ENCODE measurements around the gene RBM24. TPM values are rescaled to one million over a fixed set of nuclear protein-coding genes. Genes with fewer than 3 reads are reported as not detected.

RBM24 gene
- total and polyA plus RNA-seq, 2 donors (not counting 3 experiments of a cell fraction or from before 2014, with no cell fraction given) = 6.6 to 6.7 TPM

DNA sequence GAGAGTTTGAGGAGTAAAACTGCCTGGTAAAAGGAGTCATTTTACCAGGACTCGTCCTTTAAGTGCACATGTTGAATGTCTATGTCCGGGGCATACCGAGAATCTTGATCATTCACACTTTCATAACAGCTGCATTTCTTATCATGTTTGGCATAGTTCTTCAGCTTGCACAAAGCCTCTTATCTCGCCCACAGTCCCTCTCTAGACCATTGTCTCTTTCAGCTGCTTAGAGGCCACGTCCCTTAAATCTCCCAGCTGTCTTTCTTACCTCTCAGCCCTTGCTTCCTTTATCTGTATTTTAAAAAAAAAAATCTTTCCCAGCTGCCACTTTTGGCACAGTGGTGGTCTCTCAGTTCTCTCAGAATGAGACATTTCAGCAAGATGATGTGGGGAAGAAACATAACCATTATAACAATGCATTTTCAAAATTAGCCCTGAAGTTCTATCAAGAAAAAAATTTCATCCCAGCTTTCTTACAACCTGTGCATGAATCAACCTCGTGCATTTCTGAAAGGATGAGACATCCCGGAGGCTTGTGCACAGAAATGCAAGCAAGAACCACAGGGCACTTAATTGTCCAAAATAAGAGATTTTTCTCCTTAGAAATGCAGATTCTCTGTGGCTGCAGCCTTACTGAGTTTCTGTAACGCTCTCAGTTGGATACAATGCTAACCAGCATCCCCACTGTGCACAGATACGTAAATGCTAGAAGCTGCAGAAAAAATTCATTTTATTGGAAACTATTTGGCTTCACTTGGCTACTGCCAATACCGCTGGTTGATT lies 24.2 kb downstream of the RBM24 start:
- POLR2A ChIA-PET = no interaction called here

More for the DNA sequence above, 24.2 kb downstream of the RBM24 start:
- no peak overlapping the region for H3K27ac ChIP-seq (ENCODE audit: insufficient read depth, low read depth, low read length)
- no peak overlapping the region for H2AFZ ChIP-seq (ENCODE audit: low read depth, low read length)
- dilution Hi-C loops (cut with MboI; ENCODE audit: extremely low pct_ligation_motif_present, low sequenced_read_pairs) (no loop called here), intact Hi-C loops (cut with micrococcal nuclease) (no loop called here)
- H4K20me1 ChIP-seq (replicated peaks; ENCODE audit: control insufficient read depth, extremely low read depth, insufficient read depth, low read length) = no peaks in the 10 kb centered on the region
- no peaks in the 10 kb centered on the region for H3K9me1 ChIP-seq (replicated peaks; ENCODE audit: control insufficient read depth, extremely low read depth, insufficient read depth, low read length)
- DNase-seq (ENCODE audit: low read depth, low spot score) (no peak), FAIRE-seq (no peak)
- H3K4me3 ChIP-seq (replicated peaks in 1 of 3; ENCODE audit: insufficient read depth in 1 of 3, low read depth in 1 of 3, low read length in 3 of 3) = no peak overlapping the region
- TF ChIP-seq GATA2 (IDR thresholded peaks at IDR 0.05; ENCODE audit: insufficient read depth, insufficient read length, low read depth, low read length) (no peak), EZH2 (IDR thresholded peaks at IDR 0.05; ENCODE audit: borderline replicate concordance, low read depth, low read length, severe bottlenecking) (no peak), MYC (IDR thresholded peaks at IDR 0.05; ENCODE audit: low read depth, low read length) (no peak), FOS (IDR thresholded peaks at IDR 0.05; ENCODE audit: borderline replicate concordance, insufficient read depth, low read length) (no peak), POLR2AphosphoS5 (IDR thresholded peaks at IDR 0.05; ENCODE audit: insufficient read depth, low read depth, low read length) (no peak), JUN (IDR thresholded peaks at IDR 0.05; ENCODE audit: borderline replicate concordance, insufficient read depth, insufficient read length, low read depth) (no peak), POLR2A (IDR thresholded peaks at IDR 0.05; ENCODE audit: low read depth, low read length) (no peak)
- TF ChIP-seq, protein P1, sequence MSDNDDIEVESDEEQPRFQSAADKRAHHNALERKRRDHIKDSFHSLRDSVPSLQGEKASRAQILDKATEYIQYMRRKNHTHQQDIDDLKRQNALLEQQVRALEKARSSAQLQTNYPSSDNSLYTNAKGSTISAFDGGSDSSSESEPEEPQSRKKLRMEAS (IDR thresholded peaks at IDR 0.05; ENCODE audit: insufficient read depth, insufficient read length) = no peak
- TF ChIP-seq, protein P2, sequence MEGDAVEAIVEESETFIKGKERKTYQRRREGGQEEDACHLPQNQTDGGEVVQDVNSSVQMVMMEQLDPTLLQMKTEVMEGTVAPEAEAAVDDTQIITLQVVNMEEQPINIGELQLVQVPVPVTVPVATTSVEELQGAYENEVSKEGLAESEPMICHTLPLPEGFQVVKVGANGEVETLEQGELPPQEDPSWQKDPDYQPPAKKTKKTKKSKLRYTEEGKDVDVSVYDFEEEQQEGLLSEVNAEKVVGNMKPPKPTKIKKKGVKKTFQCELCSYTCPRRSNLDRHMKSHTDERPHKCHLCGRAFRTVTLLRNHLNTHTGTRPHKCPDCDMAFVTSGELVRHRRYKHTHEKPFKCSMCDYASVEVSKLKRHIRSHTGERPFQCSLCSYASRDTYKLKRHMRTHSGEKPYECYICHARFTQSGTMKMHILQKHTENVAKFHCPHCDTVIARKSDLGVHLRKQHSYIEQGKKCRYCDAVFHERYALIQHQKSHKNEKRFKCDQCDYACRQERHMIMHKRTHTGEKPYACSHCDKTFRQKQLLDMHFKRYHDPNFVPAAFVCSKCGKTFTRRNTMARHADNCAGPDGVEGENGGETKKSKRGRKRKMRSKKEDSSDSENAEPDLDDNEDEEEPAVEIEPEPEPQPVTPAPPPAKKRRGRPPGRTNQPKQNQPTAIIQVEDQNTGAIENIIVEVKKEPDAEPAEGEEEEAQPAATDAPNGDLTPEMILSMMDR (IDR thresholded peaks at IDR 0.05; ENCODE audit: extremely low read depth in 1 of 2, insufficient read depth in 1 of 2, low read depth in 1 of 2, low read length in 2 of 2) = no peak
- H3K4me1 ChIP-seq (ENCODE audit: control insufficient read depth, extremely low read depth, insufficient read depth, low read length) = no peaks in the 10 kb centered on the region
- no peaks in the 10 kb centered on the region for H3K9me3 ChIP-seq (replicated peaks; ENCODE audit: control insufficient read depth, insufficient read depth, low read length)
- CTCF ChIA-PET = interaction anchor here (0.5 to 0.9 kb wide), 2 partner anchors 279 to 403 kb away, joined by 3 read pairs; no protein-coding TSS in a partner anchor
- no peaks in the 10 kb centered on the region for H3K36me3 ChIP-seq (ENCODE audit: control insufficient read depth in 2 of 2, extremely low read depth in 1 of 2, insufficient read depth in 2 of 2, low read length in 2 of 2)
- no peak overlapping the region for H3K9ac ChIP-seq (replicated peaks; ENCODE audit: extremely low read depth, insufficient read depth, low read length)
- H3K79me2 ChIP-seq (ENCODE audit: control insufficient read depth, insufficient read depth, low read length) = no peaks in the 10 kb centered on the region
- no TSS peak for BruUV-seq (replicated peaks)
- no peaks in the 10 kb centered on the region for H3K27me3 ChIP-seq (ENCODE audit: control insufficient read depth in 2 of 2, insufficient read depth in 2 of 2, low read length in 2 of 2)
- no peak overlapping the region for H3K4me2 ChIP-seq (ENCODE audit: insufficient read depth, low read length)

All from endothelial cell of umbilical vein (primary cell).